ENCODE results near the gene MESD.

DNA sequence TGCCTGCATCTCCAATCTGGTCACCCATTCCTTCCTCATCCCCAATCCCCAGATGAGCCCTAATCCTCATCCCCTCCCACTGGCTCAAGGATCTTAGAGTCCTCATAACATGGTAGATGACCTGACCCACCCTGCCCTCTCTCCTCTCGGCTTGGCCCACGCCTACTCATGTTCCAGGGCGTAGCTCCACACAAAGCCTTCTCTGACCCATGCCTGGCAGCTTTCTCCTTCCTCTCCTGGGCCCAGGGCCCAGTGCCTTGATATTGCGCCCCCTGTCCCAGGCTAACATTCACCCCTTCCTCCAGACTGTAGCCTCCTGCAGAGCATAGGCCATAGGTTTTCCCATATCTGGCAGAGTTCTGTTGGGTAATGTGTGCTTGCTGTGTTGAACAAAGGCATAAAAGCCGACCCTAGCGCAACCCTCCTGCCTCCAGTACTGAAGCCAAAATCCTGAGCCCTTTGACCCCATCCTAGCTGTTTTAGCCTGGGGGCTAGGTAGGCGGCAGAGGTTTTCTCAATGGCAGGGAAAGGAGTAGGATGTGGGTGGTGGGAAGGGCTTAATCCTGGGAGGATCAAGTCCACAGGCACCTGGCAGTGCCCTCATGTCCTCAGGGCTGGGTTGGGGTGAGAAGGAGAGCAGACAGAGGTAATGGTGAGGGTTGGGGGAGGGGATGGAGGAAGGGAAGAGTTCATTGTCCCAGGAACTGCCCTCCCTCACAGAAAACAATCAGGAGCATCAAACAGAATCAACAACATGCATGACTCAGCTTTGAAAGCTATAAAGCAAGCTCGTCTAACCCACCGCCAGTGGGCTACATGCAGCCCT lies 35.5 kb downstream of the MESD start:
- TF ChIP-seq POLR2A (IDR thresholded peaks at IDR 0.05): no peak
- TF ChIP-seq, protein P1, sequence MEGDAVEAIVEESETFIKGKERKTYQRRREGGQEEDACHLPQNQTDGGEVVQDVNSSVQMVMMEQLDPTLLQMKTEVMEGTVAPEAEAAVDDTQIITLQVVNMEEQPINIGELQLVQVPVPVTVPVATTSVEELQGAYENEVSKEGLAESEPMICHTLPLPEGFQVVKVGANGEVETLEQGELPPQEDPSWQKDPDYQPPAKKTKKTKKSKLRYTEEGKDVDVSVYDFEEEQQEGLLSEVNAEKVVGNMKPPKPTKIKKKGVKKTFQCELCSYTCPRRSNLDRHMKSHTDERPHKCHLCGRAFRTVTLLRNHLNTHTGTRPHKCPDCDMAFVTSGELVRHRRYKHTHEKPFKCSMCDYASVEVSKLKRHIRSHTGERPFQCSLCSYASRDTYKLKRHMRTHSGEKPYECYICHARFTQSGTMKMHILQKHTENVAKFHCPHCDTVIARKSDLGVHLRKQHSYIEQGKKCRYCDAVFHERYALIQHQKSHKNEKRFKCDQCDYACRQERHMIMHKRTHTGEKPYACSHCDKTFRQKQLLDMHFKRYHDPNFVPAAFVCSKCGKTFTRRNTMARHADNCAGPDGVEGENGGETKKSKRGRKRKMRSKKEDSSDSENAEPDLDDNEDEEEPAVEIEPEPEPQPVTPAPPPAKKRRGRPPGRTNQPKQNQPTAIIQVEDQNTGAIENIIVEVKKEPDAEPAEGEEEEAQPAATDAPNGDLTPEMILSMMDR (IDR thresholded peaks at IDR 0.05): no peak
